Stimulated activated naive CD8-positive, alpha-beta T cell treated with anti-CD3 and anti-CD28 coated beads, Interleukin-15, Interleukin-2, amounts not matched to agents 100 U/mL and 50 U/mL, for 24 hours (primary cell): ENCODE data around the gene WDR46.

ENCODE experiments used
- ATAC-seq: fragments of 150-1000 bp; cut with Tn5 transposase; one replicate; pipeline ENCODE4 v1.10.0; 2021
- DNase-seq: peaks from one replicate; pipeline ENCODE4 v3.0.0; 2021

Gene WDR46, protein sequence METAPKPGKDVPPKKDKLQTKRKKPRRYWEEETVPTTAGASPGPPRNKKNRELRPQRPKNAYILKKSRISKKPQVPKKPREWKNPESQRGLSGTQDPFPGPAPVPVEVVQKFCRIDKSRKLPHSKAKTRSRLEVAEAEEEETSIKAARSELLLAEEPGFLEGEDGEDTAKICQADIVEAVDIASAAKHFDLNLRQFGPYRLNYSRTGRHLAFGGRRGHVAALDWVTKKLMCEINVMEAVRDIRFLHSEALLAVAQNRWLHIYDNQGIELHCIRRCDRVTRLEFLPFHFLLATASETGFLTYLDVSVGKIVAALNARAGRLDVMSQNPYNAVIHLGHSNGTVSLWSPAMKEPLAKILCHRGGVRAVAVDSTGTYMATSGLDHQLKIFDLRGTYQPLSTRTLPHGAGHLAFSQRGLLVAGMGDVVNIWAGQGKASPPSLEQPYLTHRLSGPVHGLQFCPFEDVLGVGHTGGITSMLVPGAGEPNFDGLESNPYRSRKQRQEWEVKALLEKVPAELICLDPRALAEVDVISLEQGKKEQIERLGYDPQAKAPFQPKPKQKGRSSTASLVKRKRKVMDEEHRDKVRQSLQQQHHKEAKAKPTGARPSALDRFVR

DNA sequence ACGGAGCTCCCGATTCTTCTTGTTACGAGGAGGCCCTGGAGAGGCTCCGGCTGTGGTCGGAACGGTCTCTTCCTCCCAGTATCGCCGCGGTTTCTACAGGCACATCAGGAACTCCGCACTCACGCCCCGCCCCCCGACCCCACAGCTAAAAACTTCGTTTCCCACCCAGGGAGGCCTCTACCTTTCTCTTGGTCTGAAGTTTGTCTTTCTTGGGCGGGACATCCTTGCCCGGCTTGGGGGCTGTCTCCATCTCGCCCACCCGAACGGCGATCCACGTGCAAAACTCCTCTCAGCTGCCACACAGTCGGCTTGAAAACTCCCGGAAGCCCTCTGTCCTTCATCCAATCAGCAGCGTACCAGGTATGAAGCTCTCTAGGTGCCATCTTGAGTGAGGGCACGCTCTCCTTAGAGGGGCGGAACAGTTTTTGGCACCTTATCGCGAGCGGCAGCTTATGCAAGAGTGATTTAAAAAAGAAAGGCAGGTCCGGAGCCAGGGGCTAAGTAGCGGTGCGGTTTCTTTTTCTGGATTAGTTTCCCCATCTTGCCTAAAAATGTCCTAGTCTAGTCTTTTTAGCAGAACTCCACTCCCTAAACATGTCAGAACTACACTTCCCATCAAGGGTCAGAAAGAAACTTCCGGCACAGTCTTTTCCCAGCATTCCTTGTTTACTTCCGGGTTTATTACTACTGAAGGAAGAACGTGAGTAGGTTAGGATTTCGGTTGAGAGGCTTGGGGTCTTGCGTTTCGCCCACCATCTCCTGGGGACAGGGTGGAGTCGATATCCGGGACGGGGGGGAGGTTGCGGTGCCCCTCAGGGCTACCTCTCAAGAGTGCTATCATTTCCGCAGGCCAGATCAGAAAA lies at the start of gene WDR46, which contains the start of gene PFDN6:
Gene WDR46, minus strand, starts transcription at position 319 of the 863 bp plus-strand sequence. Its CDS starts 69 bp downstream, at position 250.
Gene PFDN6, plus strand, starts transcription at position 681 of the 863 bp plus-strand sequence. CDS start 256 bp downstream, outside the sequence.
- peak; percentile 78 for DNase-seq
- ATAC-seq, result peak; percentile 96

DNA sequence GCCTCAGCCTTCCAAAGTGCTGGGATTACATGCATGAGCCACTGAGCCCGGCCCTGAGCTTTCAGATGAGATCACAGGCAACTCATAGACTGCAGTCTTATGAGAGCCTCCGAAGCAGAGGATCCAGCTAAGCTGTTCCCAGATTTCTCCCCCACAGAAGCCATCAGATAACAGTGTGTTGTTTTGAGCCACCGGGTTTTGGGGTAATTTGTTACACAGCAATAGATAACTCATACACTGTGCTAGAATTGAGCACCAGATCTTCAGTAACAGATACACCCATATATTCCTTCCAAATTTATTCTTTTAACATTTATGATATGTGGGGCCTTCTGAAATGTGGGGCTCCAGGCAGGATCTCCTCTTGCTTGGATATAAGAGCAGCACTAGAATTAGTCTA lies 47.5 kb upstream of the WDR46 start:
- no peak for ATAC-seq
- no peak for DNase-seq

DNA sequence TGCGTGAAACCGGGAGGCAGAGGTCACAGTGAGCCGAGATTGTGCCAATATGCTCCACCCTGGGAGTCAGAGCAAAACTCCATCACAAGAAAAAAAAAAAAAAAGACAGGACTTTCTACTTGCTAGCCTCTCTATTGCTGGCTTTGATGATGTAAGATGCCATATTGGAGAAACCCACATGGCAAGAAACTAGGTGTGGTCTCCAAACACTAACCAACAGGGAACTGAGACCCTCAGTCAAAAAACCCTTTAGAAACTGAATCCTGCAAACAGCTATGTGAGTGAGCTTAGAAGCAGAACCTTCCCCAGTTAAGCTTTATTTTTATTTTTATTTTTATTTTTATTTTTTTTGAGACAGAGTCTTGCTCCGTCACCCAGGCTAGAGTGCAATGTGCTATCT lies 46.9 kb upstream of the WDR46 start:
- ATAC-seq (no peak), DNase-seq (no peak)

DNA sequence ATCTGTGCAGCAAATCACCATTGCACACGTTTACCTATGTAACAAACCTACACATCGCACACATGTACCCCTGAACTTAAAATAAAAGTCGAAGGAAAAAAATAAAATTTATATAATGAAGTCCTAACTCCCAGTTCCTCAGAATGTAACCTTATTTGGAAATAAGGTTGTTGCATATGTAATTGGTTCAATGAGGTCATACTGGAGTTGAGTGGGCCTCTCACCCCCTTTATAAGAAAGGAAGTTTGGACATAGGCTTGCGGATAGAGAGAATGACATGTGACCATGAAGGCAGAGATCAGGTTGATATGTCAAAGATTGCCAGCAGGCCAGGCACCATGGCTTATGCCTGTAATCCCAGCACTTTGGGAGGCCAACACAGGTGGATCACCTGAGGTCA lies 44.6 kb upstream of the WDR46 start:
- DNase-seq (no peak), ATAC-seq (no peak)

DNA sequence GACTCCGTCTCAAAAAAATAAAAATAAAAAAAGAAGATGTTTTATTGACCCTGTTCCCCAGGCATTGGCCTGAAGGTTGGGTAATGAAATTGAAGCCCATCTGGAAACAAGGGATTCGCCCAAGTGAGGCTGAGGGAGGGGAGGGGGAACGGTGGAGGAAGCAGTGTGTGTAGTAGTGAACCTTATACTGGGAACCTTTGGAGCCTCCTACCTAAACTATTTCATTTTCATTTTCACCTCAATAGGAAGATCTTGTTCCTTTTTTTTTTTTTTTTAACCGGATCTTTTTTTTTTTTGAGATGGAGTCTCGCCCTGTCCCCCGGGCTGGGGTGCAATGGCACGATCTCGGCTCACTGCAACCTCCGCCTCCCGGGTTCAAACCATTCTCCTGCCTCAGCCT lies 41.7 kb upstream of the WDR46 start:
- ATAC-seq (no peak), DNase-seq (no peak)

DNA sequence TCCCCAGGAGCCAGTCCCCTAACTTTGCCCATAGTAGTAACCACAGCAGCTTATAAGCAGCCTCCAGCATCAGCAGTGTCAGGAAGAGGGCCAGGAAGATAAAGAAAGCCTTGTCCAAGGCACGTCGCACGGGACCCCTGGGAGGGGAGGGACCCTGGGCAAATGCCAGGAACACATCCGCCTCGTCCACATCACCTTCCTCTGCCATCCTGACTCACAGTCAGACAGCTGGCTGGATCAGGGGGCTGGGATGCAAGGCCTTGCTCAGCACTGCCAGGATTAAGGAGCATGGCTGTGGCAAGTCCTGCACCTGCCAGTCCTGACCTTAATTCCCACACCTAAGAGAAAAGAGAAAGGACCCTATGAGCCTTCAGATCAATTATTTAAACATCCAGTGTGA lies 40.0 kb upstream of the WDR46 start:
- ATAC-seq, result no peak
- no peak for DNase-seq

DNA sequence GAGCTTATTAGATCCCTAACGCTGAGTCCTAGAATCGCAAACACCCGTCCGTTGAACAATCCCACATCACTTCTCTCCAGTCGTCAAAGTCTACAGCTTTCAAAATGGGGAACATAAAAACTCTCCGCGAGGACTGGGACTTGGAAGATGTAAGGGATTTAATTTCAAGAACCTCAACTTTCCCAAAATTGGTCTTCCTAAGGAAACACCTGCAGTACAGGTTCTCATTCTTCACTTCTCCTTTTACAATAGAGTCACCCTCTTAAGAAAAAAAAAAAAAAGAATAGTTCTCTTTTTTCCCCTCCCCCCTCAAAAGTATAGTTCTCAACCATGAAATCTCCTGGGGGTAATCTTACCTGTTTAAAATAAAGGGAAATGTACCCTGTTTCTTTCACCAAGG lies 35.1 kb upstream of the WDR46 start:
- DNase-seq (no peak), ATAC-seq (no peak)

DNA sequence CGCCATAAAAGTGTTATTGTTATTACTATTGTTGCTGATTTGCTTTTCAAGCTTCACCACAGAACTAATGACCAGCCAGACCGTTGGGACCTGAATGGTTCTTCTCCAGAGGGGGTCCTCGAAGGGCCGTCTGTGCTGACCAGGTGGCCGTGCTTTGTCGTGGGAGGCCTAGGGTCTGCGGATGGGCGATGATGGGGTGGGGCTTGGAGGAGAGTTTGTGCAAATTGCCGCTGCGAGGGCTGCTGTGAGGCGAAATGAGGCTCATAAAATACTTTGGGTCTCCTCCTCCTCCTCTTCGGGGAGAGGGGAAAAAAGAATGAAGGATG lies 34.5 kb upstream of the WDR46 start:
- no peak for ATAC-seq
- no peak for DNase-seq

DNA sequence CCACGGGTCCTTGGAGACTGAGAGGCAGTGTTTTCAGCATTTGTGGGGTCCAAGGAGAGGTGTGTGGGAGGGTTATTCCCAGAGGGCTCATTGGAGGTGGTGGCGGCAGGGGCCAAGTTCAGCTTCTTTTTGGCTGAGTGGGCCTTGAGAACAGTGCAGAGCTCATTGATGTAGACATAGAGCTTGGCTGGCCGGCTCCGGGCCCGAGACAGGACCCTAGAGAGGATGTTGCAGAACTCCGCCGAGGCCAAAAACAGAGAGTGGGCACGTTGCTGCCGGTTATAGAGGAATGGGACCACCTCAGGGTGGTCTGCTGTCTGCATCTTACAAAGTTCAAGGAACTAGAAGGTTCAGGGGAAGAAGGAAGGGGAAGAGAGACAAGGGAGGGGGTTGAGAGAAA lies 32.2 kb upstream of the WDR46 start:
- no peak for DNase-seq
- ATAC-seq, result no peak

DNA sequence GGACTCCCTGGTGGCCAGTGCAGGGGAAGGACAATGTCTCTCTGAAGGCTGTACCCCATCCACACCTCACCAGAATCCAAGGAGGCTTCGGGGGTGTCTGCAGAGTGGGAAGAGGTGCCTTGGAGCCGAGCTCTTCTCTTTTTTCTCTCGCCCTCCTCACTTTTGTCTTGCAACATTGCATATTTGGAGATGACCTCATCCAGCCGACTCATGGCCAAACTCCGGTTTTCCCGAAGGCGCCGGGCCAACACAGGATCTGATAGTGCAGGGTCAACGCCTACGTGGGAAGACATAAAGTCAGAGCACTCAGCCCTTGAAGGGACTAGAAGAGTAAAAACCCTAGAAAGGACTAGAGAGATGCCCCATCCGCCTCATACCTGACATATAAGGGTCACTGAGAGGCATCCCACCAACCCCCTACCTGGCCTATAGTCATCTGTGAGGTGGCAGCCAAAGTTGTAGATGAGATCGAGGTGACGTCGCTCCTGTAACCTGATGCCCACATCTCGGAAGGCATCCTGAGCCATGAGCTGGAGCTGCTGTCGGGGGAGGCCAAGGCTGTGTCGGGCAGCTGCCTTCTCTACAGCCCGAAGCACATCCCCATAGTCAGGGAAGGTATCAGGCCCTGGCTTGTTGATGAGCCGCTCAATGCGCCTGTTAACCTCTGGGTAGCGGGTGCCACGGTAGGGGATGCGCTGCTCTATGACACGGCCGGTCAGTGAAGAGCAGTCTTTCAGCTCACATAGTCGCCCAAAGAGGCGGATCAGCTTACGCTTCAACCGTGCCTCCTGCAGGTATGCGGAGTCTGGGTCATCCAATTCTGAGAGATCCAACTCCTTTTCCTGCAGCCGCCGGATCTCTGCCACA lies 31.5 kb upstream of the WDR46 start:
- ATAC-seq (no peak), DNase-seq (no peak)

DNA sequence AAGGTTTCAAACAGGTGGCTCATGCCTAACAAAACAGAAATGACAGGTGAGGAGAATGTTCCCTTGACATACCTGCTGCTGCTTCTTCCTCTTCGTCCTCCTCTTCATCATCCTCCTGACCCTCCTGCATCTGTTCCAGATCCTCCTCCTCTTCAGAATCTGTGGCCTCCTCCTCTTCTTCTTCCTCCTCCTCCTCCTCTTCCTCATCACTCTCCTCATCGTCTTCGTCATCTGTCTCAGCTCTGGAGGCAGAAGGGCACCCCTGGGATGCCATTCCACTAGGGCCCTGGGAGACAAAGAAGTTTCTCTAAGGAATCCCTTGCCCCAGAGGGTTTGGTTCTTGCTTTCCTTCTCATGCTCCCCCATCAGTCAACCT lies 30.9 kb upstream of the WDR46 start:
- no peak for ATAC-seq
- no peak for DNase-seq

DNA sequence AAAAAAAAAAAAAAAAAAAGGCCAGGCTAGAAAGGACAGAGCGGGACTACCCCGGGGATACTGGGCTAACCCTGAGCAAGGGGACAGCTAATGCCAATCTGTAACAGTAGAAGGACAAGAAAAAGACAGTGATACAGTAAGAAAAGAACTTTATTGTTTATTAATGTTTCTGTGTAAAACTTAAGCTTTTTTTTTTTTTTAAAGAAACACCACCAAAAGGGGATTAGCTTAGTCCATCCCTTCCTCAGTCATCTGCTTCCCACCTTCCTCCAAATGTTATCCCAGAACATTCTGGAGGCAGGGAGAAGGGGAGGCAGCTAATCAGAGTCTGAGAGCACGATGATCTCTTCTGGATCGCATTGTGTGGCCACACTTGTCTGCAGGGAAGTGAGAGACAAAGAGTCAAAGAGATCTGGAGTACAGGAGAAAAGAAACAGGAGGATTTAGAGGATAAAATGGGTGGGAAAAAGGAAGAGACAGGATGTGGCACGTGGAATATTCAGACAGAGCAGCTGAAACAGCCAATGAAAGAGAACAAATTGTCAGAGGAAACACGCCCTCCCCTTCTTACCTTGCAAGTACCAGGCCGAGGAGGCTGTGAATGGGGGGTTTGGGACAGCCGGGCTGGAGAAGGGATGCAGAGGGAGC lies 29.5 kb upstream of the WDR46 start:
- ATAC-seq (no peak), DNase-seq (no peak)

DNA sequence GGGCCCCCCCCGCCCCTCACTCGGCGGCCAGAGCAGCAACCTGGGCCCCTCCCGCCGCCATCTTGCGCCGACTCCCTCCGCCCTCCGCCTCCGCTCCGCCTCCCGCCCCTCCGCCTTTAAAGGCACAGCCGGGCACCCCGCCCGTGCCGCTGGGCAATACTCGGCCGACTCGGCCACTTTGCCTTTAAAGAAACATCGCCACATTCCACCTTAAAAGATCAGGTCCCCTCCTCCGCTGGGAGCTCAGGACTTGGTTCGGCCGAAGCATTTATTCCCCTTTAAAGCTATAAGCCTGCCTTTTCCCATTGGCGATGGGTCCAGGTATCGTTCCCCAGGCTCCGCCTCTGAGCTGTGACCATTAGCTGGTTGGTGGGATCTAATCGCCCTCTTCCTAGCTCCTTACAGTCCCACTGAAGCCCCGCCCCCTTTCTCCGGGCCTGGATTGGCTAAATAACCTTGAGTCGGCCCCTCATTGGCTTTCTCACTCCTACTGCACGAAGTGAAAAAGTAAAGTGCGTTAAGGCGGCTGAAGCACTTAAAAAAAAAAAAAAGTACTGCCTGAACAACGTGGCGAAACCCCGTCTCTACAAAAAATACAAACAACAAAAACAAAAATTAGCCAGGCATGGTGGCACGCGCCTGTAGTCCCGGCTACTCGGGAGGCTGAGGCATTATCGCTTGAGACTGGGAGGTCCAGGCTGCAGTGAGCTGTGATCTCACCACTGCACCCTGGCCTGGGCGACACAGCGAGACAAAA lies 28.8 kb upstream of the WDR46 start, which contains the start of gene ZBTB22:
Gene ZBTB22, minus strand, starts transcription at position 76 of the 757 bp plus-strand sequence. CDS start 828 bp downstream, outside the sequence.
- DNase-seq (peak; percentile 96), ATAC-seq (peak; percentile 63)

DNA sequence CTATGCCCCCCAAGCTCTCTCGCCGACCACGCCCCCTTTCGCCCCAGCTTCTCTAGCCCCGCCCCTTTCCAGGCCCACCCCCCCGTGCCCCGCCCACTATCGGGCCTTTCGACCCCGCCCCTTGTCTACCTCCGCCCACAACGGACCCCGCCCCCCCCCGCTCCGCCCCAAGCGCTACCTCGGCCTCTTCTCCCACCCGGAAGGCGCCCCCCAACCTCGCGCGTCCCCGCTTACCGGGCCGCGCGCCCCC lies 28.3 kb upstream of the WDR46 start:
- ATAC-seq, result no peak
- no peak for DNase-seq

DNA sequence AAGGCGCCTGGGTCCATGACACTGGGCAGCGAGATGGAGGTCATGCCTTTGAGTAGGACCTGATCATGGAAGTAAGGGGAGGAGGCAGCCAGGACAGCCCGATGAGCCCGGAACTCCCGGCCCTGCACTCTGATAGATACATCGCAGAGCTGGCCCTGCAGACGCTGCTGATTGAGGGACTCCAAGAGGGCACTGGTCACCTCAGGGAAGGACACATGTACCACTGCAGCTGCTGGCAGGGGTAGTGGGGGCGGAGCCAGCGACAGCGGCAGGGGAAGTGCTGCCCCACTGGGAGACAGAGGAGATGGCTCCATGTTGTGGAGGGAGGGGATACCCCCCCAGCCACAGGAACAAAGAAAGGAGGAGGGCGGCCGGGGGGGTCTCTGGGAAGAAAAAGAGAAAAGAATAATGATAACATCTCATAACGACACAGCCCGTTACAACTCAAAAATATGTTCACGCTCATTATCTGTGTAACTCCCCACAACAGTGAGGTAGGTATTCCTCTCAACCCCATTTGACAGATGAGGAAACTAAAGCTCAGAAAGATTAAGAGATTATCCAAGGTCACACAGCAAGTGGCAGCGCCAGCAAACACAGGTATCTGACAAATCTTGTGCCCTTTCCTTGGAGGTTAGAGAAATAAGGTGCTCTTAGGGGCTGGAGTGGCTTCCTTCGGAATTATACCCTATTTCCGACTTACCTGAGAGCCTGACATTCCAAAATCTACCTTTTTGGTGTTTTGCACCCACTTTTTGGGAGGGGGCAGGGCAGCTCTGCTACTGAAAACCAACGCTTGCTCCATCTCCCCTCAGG lies 27.8 kb upstream of the WDR46 start:
- DNase-seq (no peak), ATAC-seq (no peak)

DNA sequence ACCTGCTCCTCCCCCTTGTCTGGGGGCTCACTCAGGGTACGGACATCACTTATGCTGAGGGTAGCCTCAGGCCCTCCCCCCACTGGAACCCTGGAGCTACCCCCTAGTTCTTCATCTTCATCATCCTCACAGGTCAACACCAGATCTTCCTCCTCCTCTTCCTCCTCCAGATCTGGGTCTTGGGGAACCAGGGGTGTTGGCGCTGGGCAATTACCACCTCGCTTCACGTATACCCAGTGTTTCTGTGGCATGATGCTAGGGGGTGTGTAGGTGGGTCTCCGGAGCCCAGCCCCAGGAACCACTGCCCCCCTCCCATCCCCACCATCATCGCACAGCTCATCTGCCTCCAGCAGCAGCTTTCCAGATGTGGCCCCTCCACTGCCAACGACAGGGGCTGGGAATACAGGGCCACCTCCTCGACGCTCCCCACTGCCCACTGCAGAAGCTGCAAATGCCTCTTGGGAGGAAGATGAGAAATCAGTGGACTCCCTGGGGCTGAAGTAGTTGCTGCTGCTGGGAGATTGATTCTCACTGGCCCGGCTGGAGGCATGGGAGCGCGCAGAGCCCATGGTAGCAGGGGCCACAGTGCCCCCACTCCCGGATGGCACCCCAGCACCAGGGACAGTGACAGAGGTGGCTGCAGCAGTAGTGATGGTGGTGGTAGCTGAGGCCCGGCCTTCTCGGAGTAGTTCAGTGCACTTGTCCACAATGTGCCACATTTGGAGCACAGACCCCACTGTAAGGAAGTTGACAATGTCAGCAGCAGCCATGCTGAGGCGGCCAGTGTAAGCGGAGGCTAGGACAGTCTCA lies 27.0 kb upstream of the WDR46 start:
- ATAC-seq (no peak), DNase-seq (no peak)

DNA sequence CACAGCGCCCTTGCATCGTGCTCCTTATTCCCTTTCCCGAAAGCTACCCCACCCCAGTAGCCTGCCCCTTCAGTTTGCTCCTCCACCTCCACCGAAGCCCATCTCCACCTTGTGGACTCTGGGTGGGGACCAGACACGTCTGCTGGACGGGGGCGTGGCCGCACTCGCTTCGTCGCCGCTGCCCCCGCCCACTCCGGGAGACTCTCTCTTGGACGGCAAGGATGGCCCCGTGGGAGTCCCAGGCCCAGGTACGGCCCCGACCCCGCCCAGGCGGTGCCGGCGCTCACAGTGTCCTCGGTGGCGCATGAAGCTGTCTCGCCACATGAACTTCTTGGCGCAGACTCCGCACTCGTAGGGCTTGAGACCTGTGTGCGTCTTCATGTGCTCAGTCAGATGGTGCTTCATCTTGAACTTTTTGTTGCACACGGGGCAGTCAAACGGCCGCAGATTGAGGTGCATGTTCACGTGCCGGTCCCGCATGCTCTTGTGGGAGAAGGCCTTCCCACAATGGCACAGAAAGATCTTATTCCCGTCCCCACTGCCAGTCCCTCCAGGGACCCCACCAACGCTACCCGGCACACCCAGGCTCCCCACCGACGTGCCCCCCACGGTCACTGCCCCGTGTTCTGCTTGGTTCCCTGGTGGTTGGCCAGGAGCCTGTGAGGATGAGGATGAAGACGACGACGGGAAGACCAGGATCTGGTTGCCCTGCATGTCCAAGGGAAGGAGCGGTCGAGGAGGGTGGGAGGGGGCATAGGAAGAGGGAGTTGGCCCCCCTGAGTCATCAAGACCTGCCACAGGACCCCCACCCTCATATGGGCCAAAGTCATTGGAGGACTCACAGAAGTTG lies 26.1 kb upstream of the WDR46 start:
- peak; percentile 35 for DNase-seq
- no peak for ATAC-seq

DNA sequence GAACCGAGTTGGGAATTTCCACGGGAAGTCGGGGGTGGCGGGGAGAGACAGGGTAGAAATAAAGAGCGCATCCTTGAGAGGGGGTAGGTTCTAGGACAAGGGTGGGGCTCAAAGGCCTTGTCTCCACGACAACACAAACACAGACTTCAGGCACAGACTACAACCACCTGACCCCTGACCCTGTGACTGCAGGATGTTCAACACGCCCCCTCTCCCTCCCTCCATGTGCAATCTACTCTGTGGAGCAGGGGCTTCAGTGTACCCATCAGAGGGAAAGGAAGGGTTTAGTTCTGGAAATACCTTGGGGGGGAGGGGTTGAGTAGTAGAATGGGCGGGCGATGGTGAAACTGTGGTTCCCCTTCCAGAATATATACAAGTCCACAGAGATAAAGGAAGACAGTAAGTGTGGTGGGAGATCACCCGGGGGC lies 25.5 kb upstream of the WDR46 start:
- DNase-seq, result peak; percentile 71
- peak; percentile 53 for ATAC-seq
